Tibial nerve (tissue), 4 donors: ENCODE measurements around the gene CGB7. TPM values are rescaled to one million over a fixed set of nuclear protein-coding genes. Genes with fewer than 3 reads are reported as not detected.
"Not testable (repeated sequence)": the region's sequence is repeated elsewhere in the genome, so short reads cannot be mapped to it uniquely, and the experiment has no call there.

Source experiments
- DNase-seq, 2 donors: peaks; one replicate each; pipeline ENCODE4 v3.0.0-alpha.2; 2019; ENCODE audit warnings: low spot score in 2 of 2
- H3K27ac ChIP-seq, 4 donors: fragments of 200-600 bp; sonication (generic) in 3 of 4; one replicate each; pipeline ENCODE4 v1.5.1; 2017 to 2019; ENCODE audit warnings: mild to moderate bottlenecking in 1 of 4
- H3K27me3 ChIP-seq, 2 donors: fragments of 200-600 bp; sonication (generic) in 1 of 2; one replicate each; pipeline versions ENCODE4 v1.5.1 to v1.6.0; 2017 to 2019
- H3K36me3 ChIP-seq, 3 donors: fragments of 200-600 bp; sonication (generic); one replicate each; pipeline ENCODE4 v1.5.1; 2018 to 2019
- H3K4me1 ChIP-seq, 4 donors: fragments of 200-600 bp; sonication (generic) in 3 of 4; one replicate each; pipeline ENCODE4 v1.5.1; 2017 to 2019
- H3K4me3 ChIP-seq, 4 donors: fragments of 200-600 bp; sonication (generic) in 3 of 4; one replicate each; pipeline ENCODE4 v1.5.1; 2017 to 2019; ENCODE audit warnings: mild to moderate bottlenecking in 1 of 4, moderate library complexity in 1 of 4
- H3K9me3 ChIP-seq, 4 donors: fragments of 200-600 bp; sonication (generic) in 3 of 4; one replicate each; pipeline ENCODE4 v1.5.1; 2017 to 2019
- WGBS, 2 donors: methylation state at CpG; one replicate each; pipeline ENCODE4 v1.1.5; 2018; 5-methylcytosine and 5-hydroxymethylcytosine counted together
- total RNA-seq, 4 donors: library from RNA; depleted of rRNA; stranded (reverse); fragments of >200 nt; gene quantifications; one replicate each; pipeline ENCODE4 v1.1.0, GENCODE V29; 2016
- TF ChIP-seq, protein P1 (sequence below), 5 experiments: fragments of 200-600 bp in 3 of 5; fragments of 450-650 bp in 2 of 5; sonication (generic) in 3 of 5; IDR thresholded peaks; one replicate each; pipeline ENCODE4 v1.5.1; 2016 to 2019; ENCODE audit warnings: antibody characterized with exemption in 5 of 5, mild to moderate bottlenecking in 3 of 5, moderate library complexity in 2 of 5

CGB7 gene
- total RNA-seq, 4 donors from 2014 or later, result not detected

DNA sequence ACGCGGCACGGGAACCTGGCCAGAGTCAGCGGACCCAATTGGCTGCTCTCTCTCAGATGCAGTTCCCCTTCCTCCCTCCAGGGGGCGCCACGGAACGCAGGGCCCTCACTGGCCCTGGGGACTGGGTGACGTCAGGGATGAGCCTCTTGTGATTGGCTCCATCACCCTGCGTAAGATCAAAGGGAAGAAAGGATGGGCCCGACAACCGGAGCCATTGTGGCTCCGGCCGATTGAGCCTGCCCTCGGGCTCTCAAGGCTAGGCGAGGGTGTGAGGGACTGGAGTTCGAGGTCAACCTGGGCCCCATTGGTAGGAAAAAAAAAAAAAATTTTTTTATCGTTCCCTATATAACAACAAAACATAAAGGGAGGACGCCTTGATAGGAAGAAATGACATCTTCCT is 20.7 kb downstream of the CGB7 start, which contains the start of gene CGB1:
TSS of gene CGB1 (minus strand) at position 81 of the 400 bp plus-strand sequence. CDS start 184 bp downstream, outside the sequence.
- H3K27ac ChIP-seq, H3K4me1 ChIP-seq, H3K27me3 ChIP-seq, DNase-seq, H3K36me3 ChIP-seq, H3K4me3 ChIP-seq, H3K9me3 ChIP-seq: not testable (repeated sequence)
- WGBS, 2 donors, result 45 to 61% methylated on average over 18 of the region's 18 CpGs
- TF ChIP-seq, protein P1, sequence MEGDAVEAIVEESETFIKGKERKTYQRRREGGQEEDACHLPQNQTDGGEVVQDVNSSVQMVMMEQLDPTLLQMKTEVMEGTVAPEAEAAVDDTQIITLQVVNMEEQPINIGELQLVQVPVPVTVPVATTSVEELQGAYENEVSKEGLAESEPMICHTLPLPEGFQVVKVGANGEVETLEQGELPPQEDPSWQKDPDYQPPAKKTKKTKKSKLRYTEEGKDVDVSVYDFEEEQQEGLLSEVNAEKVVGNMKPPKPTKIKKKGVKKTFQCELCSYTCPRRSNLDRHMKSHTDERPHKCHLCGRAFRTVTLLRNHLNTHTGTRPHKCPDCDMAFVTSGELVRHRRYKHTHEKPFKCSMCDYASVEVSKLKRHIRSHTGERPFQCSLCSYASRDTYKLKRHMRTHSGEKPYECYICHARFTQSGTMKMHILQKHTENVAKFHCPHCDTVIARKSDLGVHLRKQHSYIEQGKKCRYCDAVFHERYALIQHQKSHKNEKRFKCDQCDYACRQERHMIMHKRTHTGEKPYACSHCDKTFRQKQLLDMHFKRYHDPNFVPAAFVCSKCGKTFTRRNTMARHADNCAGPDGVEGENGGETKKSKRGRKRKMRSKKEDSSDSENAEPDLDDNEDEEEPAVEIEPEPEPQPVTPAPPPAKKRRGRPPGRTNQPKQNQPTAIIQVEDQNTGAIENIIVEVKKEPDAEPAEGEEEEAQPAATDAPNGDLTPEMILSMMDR (IDR thresholded peaks at IDR 0.05), result peak in 1 of 5 experiments; percentile 5

DNA sequence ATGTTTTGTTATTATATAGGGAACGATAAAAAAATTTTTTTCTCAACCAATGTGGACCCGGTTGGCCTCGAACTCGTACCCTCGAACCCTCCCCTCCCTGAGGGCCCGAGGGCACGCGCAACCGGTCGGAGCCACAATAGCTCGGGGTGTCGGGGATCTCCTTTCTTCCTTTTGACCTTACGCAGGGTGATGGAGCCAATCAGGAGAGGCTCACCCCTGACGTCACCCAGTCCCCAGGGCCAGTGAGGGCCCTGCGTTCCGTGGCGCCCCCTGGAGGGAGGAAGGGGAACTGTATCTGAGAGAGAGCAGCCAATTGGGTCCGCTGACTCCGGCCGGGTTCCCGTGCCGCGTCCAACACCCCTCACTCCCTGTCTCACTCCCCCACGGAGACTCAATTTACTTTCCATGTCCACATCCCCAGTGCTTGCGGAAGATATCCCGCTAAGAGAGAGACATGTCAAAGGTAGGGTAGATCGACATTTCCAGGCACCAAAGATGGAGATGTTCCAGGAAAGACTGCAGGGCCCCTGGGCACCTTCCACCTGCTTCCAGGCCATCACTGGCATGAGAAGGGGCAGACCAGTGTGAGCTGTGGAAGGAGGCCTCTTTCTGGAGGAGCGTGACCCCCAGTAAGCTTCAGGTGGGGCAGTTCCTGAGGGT is 25.8 kb downstream of the CGB7 start, which contains the start of gene CGB2:
TSS of gene CGB2 (plus strand) at position 249 of the 660 bp plus-strand sequence. CDS start at position 455, 206 bp downstream.
- 15 to 28% methylated on average over 26 to 27 of the region's 28 CpGs for whole genome bisulfite sequencing, 2 donors
- not testable (repeated sequence) for DNase-seq, H3K4me3 ChIP-seq, H3K9me3 ChIP-seq, H3K27ac ChIP-seq, H3K27me3 ChIP-seq, H3K4me1 ChIP-seq, H3K36me3 ChIP-seq
- TF ChIP-seq, protein P1 (IDR thresholded peaks at IDR 0.05), result peak in 2 of 5 experiments; percentile 6 to 9

DNA sequence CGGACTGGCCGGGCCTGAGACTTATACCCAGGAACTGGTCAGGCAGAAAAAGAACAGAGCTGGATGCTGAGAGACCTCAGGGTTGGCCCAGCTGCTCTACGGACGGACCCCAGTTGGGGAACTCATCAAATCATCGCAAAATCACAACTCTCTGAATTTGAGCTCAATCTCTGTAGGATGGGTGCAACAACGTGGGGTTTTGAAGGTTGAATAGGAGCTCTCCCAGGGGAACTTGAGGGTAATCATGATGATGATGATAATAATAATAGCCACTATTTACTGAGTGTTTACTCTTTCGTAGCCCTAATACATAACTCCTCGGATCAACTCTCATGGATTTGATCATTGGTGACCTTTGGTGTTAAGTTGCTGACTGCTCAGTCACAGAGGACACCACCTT is 27.2 kb downstream of the CGB7 start:
- 89 to 94% methylated on average over 6 to 7 of the region's 8 CpGs for WGBS, 2 donors
- H3K9me3 ChIP-seq, H3K4me3 ChIP-seq, DNase-seq, H3K4me1 ChIP-seq, H3K27me3 ChIP-seq, H3K36me3 ChIP-seq, H3K27ac ChIP-seq: not testable (repeated sequence)

DNA sequence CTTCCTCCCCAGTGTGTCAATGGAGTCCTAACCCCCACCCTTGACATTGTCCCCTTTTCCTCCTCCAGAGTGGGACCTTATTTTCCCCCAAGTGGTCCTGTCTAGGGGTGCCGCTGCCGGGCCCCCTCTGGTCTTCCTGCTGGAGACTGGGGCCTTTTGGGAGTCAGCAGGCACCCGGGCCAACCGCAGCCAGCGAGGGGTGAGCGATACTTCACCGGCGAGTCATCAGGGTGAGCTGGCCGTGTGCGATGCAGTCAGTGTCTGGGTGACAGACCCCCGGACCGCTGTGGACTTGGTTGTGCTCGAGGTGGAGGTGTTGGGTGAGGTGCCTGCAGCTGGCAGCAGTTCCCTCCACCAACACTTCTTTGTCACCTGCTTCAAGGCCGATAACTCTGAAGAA is 27.8 kb downstream of the CGB7 start:
- 78 to 88% methylated on average over 14 of the region's 14 CpGs for WGBS, 2 donors
- not testable (repeated sequence) for H3K4me3 ChIP-seq, H3K27ac ChIP-seq, H3K4me1 ChIP-seq, DNase-seq, H3K36me3 ChIP-seq, H3K27me3 ChIP-seq, H3K9me3 ChIP-seq

DNA sequence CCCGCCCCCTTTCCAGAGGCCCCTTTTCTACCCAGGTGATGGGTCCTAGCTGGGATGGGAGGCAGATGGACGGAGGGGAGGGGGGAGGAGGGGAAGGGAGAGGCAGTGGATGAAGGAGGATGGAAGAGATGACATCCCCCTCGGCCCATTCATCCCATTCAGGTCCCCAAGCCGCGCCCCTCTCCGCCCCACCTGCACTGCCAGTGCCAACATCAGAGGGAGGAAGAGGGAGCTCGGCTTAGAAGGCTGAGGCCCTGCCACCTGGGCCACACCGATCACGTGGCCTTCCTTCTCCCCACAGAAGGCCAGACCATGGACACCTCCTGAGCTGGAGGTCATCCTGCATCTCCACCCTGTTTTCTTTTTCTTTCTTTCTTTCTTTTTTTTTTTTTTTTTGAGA is 28.9 kb downstream of the CGB7 start:
- not testable (repeated sequence) for H3K36me3 ChIP-seq, H3K27ac ChIP-seq, H3K27me3 ChIP-seq, H3K4me1 ChIP-seq, H3K9me3 ChIP-seq, H3K4me3 ChIP-seq, DNase-seq
- WGBS, 2 donors, result 77 to 79% methylated on average over 9 of the region's 9 CpGs

DNA sequence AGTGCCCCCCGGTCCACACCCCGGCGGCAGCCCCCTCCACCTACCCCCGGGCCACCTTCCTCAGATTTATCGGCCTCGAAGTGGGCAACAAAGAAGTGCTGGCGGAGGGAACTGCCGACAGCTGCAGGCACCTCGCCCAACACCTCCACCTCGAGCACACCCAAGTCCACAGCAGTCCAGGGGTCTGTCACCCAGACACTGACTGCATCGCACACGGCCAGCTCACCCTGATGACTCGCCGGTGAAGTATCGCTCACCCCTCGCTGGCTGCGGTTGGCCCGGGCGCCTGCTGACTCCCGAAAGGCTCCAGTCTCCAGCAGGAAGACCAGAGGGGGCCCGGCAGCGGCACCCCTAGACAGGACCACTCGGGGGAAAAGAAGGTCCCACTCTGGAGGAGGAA is 31.9 kb downstream of the CGB7 start:
- H3K4me1 ChIP-seq, DNase-seq, H3K4me3 ChIP-seq, H3K36me3 ChIP-seq, H3K27ac ChIP-seq, H3K9me3 ChIP-seq: not testable (repeated sequence)
- 79 to 83% methylated on average over 9 to 22 of the region's 23 CpGs for WGBS, 2 donors
- H3K27me3 ChIP-seq, result peaks cover 0 to 18% of the 10 kb centered on the region in 2 donors

DNA sequence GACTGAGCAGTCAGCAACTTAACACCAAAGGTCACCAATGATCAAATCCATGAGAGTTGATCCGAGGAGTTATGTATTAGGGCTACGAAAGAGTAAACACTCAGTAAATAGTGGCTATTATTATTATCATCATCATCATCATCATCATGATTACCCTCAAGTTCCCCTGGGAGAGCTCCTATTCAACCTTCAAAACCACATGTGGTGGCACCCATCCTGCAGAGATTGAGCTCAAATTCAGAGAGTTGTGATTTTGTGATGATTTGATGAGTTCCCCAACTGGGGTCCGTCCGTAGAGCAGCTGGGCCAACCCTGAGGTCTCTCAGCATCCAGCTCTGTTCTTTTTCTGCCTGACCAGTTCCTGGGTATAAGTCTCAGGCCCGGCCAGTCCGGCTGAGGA is 32.5 kb downstream of the CGB7 start:
- WGBS, 2 donors, result 87% methylated on average over 4 of the region's 6 CpGs; no CpG with 5 or more reads in 1 of the 2 donors
- not testable (repeated sequence) for H3K4me1 ChIP-seq, DNase-seq, H3K27ac ChIP-seq, H3K36me3 ChIP-seq, H3K4me3 ChIP-seq, H3K9me3 ChIP-seq
- H3K27me3 ChIP-seq, result peaks cover 0 to 23% of the 10 kb centered on the region in 2 donors

DNA sequence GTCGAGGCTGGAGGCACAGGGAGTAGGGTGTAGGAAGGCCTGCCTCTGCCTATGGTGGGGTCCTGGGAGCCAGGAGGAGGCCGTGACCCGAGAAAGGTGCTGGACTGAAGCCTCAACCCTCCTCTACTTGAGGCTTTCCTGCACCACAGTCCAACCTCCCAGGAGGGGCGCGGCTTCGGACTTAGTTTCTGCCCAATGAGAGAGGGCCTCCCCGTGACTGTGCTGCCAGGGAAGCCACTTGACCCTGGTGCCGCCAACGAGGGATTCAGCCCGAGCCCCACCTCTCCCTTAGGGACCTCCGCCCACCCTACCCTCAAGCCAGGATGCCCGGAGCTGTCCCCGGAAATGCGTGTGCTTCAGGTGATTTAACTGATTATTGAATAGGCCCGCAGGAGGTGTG is 33.3 kb downstream of the CGB7 start, which contains the start of gene CGB3:
TSS of gene CGB3 (minus strand) at position 101 of the 400 bp plus-strand sequence. CDS start 362 bp downstream, outside the sequence.
- not testable (repeated sequence) for H3K4me3 ChIP-seq, H3K4me1 ChIP-seq, H3K9me3 ChIP-seq, H3K27ac ChIP-seq, DNase-seq, H3K36me3 ChIP-seq
- H3K27me3 ChIP-seq, result peaks cover 0 to 31% of the 10 kb centered on the region in 2 donors
- 54 to 100% methylated on average over 1 to 9 of the region's 15 CpGs for WGBS, 2 donors
